Measurements from ENCODE around the gene SURF2.
A peak's percentile ranks its signal among the peaks of the same experiment; 100 is the strongest.
"Not testable (repeated sequence)": the region's sequence is repeated elsewhere in the genome, so short reads cannot be mapped to it uniquely, and the experiment has no call there.

SURF2 gene

GRCh38 chr9:133356391-133357091, at the start of gene SURF2, which contains the start of gene SURF1:
Gene SURF2 (plus strand): TSS chr9:133356550. CDS start chr9:133356593, 43 bp downstream.
Gene SURF1 (minus strand): TSS chr9:133356487. CDS start chr9:133356453, 34 bp downstream.
- DNase-seq = peak; percentile 89

GRCh38 chr9:133307301-133307700, 49.0 kb upstream of the SURF2 start:
- no peak for DNase-seq

DNA sequence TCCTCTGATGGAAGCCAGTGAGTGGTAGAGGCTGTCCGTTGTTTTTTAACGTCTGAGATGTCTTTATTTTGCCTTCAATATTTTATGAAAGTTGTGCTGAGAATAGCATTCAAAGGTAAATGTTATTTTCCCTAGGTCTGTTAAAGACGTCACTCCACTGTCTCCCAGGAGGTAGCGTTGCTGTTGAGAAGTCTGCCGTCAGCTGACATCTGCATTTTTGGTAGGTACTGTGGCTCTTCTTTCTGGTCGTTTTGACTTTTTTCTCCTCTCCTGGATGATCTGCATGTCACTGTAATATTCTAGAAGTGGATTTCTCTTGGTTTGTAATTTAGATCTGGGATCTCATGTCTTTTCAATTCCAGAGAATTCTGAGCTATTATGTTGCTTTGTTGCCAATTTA, 46.7 kb upstream of the SURF2 start:
- no peak for DNase-seq

- DNase-seq = no peak
Observed at GRCh38 chr9:133315997-133316396, 40.4 kb upstream of the SURF2 start.

- not testable (repeated sequence) for DNase-seq
Observed at GRCh38 chr9:133317551-133317950, 38.8 kb upstream of the SURF2 start.

- no peak for DNase-seq
Observed at GRCh38 chr9:133320421-133320881, 35.9 kb upstream of the SURF2 start.

- DNase-seq = no peak
Observed at GRCh38 chr9:133321411-133321935, 34.9 kb upstream of the SURF2 start.

DNA sequence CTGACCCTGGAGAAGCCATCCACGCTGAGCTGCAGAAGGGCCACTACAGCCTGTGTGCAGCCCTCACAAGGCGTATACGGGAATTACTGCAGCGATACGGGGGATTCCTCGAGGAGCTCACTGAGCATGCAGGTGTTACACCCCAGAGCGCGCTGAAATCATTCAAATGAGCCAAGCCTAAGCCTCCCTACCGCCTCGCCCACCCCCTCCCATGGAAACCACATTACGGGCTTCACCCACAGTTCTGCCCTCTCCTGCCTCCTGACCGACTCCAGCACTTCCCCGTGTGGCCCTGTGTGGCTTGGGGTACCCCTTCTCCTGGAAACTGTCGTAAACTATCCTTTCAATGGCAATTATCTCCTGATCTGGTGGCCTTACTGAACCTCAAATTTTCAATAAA, 33.6 kb upstream of the SURF2 start:
- no peak for DNase-seq

DNA sequence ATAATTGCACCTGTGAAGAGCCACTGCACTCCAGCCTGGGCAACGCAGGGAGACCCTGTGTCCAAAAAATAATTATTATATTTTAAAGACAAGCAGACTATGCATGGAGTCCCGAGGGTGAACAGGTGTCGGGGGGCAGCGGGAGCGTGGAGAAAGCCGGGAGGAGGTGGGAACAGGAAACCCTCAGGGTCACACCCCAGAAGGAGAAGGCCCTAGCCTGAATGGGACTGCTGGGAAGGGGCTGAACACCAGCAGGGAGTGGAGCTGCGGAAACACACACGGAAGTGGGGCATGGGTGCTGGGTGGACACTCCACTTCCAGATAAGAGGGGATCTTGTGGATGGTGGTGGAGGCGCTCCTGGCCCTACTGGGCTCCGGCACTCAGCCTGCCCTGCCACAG, 33.1 kb upstream of the SURF2 start:
- DNase-seq = no peak

- no peak for DNase-seq
Observed at GRCh38 chr9:133323991-133324703, 32.2 kb upstream of the SURF2 start.

DNA sequence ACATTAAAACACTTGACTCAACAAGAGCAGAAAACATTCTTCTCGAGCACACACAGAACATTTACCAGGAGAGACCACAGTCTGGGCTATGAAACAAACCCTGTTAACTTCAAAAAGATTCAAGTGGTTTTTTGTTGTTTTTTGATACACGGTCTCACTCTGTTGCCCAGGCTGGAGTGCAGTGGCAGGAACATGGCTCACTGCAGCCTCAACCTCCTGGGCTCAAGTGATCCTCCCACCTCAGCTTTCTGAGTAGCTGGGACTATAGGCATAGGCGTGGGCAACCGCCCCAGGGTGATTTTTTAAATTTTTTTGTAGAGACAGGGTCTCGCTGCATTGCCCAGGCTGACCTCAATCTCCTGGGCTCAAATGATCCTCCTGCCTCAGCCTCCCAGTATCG, 29.3 kb upstream of the SURF2 start:
- not testable (repeated sequence) for DNase-seq

DNA sequence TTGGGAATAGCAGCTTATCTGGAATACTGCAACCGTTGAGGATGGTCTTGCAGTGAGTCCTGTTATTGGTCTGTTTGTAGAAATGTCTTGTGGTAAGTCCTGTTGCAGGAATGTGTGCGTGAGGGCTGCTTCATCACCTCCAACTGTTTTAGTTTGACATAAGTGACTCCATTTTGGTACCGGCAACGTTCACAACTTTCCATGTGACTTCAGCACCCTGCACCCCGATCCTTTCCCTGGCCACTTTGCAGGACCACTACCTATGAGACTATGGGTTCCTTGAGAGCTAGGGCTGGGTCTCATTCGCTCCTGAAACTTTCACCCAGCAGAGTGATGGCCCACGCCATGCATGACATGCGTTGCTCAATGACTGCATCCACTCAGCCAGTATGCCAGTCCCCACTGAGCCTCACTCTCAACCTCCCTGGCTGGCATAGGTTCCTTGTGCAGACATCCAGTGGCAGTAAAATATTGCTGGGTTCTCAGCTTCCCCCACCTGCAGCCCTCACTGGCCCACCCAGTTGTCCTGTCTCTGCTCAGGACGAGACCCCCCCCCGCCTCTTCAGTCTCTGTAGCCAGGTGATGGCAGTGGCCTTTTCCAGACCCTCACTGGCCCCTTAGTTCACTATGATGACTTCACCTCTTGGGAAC, 28.4 kb upstream of the SURF2 start:
- no peak for DNase-seq

- DNase-seq = not testable (repeated sequence)
Observed at GRCh38 chr9:133329306-133330156, 26.8 kb upstream of the SURF2 start.

DNA sequence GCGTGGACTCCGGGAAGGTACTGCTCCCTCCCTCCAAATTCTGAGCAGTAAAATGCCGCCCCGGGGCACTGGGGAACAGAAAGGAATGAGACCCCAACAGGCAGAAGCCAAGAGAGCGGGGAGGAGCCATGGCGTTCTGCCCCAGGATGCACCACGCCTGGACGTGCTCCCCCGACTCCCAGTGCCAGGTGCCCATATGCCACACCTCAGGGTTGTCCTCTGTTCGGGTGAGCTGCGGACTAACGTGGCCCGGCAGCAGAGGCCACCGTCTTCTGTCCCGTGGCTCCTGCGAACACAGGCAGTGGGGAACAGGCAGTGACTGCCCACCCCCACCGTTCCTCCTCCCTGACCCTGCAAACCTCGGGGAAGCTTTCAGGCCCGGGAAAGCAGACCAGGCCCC, 25.1 kb upstream of the SURF2 start:
- DNase-seq = no peak

- DNase-seq = no peak
Observed at GRCh38 chr9:133331641-133332380, 24.5 kb upstream of the SURF2 start.

GRCh38 chr9:133332381-133332730, 24.0 kb upstream of the SURF2 start:
- no peak for DNase-seq

- no peak for DNase-seq
Observed at GRCh38 chr9:133333011-133333410, 23.3 kb upstream of the SURF2 start.

DNA sequence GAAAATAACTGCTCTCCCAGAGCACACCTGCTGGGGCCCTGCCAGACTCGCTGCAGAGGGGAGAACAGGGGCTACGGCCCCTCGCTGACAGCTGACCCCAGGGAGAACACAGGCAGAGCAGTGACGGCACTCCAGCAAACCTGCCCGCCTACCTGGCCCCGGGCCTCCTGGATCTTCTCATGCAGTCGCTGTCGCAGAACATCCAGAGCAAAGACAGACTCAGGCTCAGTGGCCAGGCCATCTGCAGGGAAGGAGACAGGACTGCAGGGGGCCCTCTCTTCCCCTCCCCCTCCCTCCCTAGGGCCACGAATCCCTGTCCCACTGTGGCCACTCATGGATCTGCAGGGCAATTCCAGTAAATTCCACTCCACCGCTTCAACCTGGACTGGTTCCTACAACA, 22.8 kb upstream of the SURF2 start:
- DNase-seq = no peak

DNA sequence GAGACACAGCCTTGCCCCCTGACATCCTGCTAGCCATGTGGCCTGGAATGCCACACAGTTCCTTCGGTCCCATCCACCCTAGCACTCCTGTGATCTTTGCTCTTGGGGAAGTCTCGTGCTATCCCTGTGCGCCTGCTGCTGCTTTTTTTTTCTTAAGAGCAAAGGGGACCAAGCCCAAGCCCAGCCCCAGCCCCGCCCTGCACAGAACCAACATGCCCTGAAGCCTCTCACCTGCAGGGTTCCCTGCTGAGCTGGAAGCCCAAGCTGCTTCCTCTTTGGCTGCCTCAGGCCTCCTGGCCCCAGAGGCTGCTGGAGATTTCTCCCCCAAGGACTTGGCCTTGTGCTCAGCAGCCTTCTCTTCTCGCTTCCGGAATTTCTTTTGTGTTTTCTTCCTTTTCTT, 22.2 kb upstream of the SURF2 start:
- DNase-seq = no peak

- not testable (repeated sequence) for DNase-seq
Observed at GRCh38 chr9:133334888-133335287, 21.5 kb upstream of the SURF2 start.

DNA sequence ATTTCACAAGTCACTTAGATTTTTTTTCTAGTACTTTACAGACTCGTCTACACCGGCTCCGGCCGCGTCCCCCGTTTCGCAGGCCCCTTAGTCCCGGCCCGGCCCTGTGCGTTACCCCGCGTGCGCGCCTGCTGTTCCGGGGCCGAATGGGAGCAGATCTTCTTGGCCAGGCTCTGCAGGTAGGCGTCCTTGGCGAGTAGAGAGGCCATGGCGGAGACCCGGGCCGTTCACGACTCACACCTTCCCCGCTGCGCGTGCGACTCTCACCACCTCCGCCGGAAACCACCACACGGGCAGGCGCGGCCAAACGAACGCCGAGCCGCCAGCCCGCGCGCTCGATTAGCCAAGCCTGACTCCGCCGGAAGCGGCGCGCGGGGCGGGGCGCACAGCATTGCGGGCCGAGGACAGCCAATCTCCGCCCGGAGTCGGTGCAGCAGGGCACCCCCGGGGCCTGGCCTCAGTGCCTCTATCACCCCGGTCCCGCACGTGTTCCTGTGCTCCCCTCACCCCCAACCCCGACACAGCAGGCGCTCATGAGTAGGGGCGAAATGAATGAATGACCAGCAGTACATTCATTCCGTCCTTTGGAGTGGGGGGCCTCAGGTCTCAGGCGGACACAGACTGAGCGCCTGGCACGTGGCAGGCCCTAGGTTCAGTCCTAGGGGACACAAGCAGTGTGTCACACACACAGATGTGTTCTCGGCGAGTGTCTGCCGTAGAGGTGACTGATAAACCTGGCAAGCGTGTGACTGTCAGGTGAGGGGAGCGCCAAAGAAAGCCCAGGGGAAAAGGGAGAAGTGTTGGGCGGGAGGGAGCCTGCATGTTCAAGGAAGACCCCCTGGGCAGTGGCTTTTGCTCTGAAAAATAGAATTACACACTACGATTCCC, 20.2 kb upstream of the SURF2 start, which contains the start of gene SURF6:
TSS of gene SURF6 (minus strand) at position 265 of the 888 bp plus-strand sequence. CDS start at position 209, 56 bp downstream.
- peak; percentile 91 for DNase-seq
